Activated naive CD8-positive, alpha-beta T cell treated with anti-CD3 and anti-CD28 coated beads, Interleukin-2, amount 10 ng/mL, durations not matched to agents 7 days and 5 days (primary cell): Measurements from ENCODE around the gene STRADB. TPM values are rescaled to one million over a fixed set of nuclear protein-coding genes. Genes with fewer than 3 reads are reported as not detected.

Experiments
- total RNA-seq, 2 experiments: library from RNA; stranded (reverse); gene quantifications; one replicate each; pipeline ENCODE4 v1.2.3, GENCODE V29; 2021

STRADB gene
- total RNA-seq, 2 experiments from 2014 or later = 24.9 to 28.9 TPM

Other genes with a start within 250 kb of the STRADB start
- 100 to 1,000 TPM; 115 to 127 TPM for gene CASP8, start 191.2 kb upstream of the STRADB start, total RNA-seq
- gene FLACC1, start 94.4 kb upstream of the STRADB start, total RNA-seq = 1 to 10 TPM; 2.9 to 4.9 TPM
- gene TRAK2, start 282 bp upstream of the STRADB start, total RNA-seq = 10 to 100 TPM; 43.1 to 48.8 TPM
- gene TMEM237, start 191.8 kb downstream of the STRADB start, total RNA-seq = 10 to 100 TPM; 16.8 to 20.9 TPM
- gene MPP4, start 246.9 kb downstream of the STRADB start, total RNA-seq = not detected